HL-60 (cell line): ENCODE data around the gene JMJD4.

ENCODE experiments used
- DNase-seq, 2 experiments: peaks; one replicate each; pipeline ENCODE4 v3.0.0-alpha.2; 2010 to 2020; ENCODE audit warnings: low read depth in 1 of 2, low spot score in 1 of 2
- H3K27ac ChIP-seq: fragments of 250-450 bp; sonication (Bioruptor Pico); replicated peaks from 2 replicates; pipeline ENCODE4 v1.5.1; 2020; ENCODE audit warnings: mild to moderate bottlenecking, moderate library complexity
- H3K27me3 ChIP-seq: fragments of 250-450 bp; sonication (Bioruptor Pico); 2 replicates; pipeline ENCODE4 v1.5.1; 2021; ENCODE audit warnings: mild to moderate bottlenecking, moderate library complexity; ENCODE audit not compliant: insufficient read depth, poor library complexity, severe bottlenecking
- H3K4me3 ChIP-seq: replicated peaks from 2 replicates; pipeline ENCODE4 v1.5.1; 2011; ENCODE audit warnings: mild to moderate bottlenecking, control low read depth, low read length; ENCODE audit not compliant: insufficient read depth
- GABPA ChIP-seq: IDR thresholded peaks from 2 replicates; pipeline ENCODE4 v1.6.1; 2012; ENCODE audit warnings: low read depth
- POLR2AphosphoS5 ChIP-seq: IDR thresholded peaks from 2 replicates; pipeline ENCODE4 v1.6.1; 2012; ENCODE audit warnings: low read depth
- SPI1 ChIP-seq: IDR thresholded peaks from 2 replicates; pipeline ENCODE4 v1.6.1; 2012; ENCODE audit warnings: low read depth, mild to moderate bottlenecking, borderline replicate concordance
- TF ChIP-seq, protein P1 (sequence below): IDR thresholded peaks from 2 replicates; pipeline ENCODE4 v1.6.1; 2012; ENCODE audit warnings: low read depth; ENCODE audit not compliant: insufficient replicate concordance
- TF ChIP-seq, protein P2 (sequence below): IDR thresholded peaks from one replicate; pipeline ENCODE4 v1.5.1; 2011; ENCODE audit warnings: low read length, control low read depth, inconsistent platforms; ENCODE audit not compliant: insufficient read depth

The JMJD4 gene

GRCh38 chr1:227776331-227776771, 41.2 kb upstream of the JMJD4 start:
- no peak for DNase-seq
- Histone ChIP-seq H3K27ac (no peak overlapping the region), H3K4me3 (no peak overlapping the region), H3K27me3 (no peaks in the 10 kb centered on the region)
- TF ChIP-seq, protein P1, sequence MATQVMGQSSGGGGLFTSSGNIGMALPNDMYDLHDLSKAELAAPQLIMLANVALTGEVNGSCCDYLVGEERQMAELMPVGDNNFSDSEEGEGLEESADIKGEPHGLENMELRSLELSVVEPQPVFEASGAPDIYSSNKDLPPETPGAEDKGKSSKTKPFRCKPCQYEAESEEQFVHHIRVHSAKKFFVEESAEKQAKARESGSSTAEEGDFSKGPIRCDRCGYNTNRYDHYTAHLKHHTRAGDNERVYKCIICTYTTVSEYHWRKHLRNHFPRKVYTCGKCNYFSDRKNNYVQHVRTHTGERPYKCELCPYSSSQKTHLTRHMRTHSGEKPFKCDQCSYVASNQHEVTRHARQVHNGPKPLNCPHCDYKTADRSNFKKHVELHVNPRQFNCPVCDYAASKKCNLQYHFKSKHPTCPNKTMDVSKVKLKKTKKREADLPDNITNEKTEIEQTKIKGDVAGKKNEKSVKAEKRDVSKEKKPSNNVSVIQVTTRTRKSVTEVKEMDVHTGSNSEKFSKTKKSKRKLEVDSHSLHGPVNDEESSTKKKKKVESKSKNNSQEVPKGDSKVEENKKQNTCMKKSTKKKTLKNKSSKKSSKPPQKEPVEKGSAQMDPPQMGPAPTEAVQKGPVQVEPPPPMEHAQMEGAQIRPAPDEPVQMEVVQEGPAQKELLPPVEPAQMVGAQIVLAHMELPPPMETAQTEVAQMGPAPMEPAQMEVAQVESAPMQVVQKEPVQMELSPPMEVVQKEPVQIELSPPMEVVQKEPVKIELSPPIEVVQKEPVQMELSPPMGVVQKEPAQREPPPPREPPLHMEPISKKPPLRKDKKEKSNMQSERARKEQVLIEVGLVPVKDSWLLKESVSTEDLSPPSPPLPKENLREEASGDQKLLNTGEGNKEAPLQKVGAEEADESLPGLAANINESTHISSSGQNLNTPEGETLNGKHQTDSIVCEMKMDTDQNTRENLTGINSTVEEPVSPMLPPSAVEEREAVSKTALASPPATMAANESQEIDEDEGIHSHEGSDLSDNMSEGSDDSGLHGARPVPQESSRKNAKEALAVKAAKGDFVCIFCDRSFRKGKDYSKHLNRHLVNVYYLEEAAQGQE, result no peak
- TF ChIP-seq, protein P2, sequence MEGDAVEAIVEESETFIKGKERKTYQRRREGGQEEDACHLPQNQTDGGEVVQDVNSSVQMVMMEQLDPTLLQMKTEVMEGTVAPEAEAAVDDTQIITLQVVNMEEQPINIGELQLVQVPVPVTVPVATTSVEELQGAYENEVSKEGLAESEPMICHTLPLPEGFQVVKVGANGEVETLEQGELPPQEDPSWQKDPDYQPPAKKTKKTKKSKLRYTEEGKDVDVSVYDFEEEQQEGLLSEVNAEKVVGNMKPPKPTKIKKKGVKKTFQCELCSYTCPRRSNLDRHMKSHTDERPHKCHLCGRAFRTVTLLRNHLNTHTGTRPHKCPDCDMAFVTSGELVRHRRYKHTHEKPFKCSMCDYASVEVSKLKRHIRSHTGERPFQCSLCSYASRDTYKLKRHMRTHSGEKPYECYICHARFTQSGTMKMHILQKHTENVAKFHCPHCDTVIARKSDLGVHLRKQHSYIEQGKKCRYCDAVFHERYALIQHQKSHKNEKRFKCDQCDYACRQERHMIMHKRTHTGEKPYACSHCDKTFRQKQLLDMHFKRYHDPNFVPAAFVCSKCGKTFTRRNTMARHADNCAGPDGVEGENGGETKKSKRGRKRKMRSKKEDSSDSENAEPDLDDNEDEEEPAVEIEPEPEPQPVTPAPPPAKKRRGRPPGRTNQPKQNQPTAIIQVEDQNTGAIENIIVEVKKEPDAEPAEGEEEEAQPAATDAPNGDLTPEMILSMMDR, result no peak
- TF ChIP-seq SPI1 (no peak), POLR2AphosphoS5 (no peak), GABPA (no peak)

- no peak overlapping the region for H3K4me3 ChIP-seq
- TF ChIP-seq SPI1 (no peak), GABPA (no peak), POLR2AphosphoS5 (no peak)
- TF ChIP-seq, protein P2, result no peak
- TF ChIP-seq, protein P1, result no peak
- no peaks in the 10 kb centered on the region for H3K27me3 ChIP-seq
- H3K27ac ChIP-seq, result no peak overlapping the region
- DNase-seq, result no peak
Measured at GRCh38 chr1:227775841-227776240, 40.7 kb upstream of the JMJD4 start.

DNA sequence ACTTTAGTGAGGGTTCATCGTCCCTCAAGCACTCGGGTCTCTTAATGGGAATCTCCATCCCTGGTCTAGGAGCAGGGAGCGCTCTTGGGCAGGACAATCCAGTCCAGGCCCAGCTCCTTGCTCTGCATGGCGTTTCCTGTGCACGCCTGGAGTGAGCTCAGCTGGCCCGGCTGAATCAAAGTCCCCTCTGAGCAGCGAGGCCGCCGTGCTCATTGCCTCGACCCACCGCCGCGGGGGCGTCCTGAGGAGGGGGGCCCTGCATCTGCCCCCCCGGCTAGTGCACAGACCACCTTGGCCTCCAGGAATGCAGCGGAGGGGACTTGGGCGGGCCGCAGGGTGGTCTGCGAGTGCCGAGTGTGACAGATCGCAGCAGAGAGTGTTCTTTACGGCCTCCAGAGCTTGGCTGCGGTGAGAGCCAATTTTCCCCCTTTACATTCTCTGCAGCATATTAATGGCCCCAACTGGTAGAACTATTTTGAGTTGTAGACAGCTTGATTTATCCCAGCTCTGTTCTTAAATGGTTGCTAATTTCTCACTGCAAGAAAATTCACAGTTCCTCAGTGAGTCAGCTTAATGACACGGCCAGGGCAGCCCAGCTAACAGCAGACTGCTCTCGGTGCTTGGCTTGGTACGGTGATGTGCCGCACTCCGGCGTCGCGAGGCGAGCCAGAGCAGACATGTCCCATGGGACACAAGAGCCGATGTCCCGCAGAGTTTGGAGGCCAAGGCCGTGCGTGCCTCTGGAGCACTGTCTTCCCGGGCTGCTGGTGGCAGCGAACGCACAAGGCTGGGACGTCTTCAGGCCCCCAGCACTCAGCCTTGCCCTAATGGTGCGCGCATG, 39.9 kb upstream of the JMJD4 start:
- no peaks in the 10 kb centered on the region for H3K27me3 ChIP-seq
- DNase-seq, result no peak
- no peak overlapping the region for H3K4me3 ChIP-seq
- no peak overlapping the region for H3K27ac ChIP-seq
- TF ChIP-seq, protein P1, result no peak
- TF ChIP-seq POLR2AphosphoS5 (no peak), GABPA (no peak), SPI1 (no peak)
- TF ChIP-seq, protein P2, result no peak
